Ammon's horn (tissue), 1 donor: ENCODE measurements around the gene EMC10.
A peak's percentile ranks its signal among the peaks of the same experiment; 100 is the strongest.
"Not testable (repeated sequence)": the region's sequence is repeated elsewhere in the genome, so short reads cannot be mapped to it uniquely, and the experiment has no call there.

Experiments used
- DNase-seq: peaks from one replicate; pipeline ENCODE4 v3.0.0-alpha.2; 2016; ENCODE audit warnings: low spot score

The EMC10 gene

DNA sequence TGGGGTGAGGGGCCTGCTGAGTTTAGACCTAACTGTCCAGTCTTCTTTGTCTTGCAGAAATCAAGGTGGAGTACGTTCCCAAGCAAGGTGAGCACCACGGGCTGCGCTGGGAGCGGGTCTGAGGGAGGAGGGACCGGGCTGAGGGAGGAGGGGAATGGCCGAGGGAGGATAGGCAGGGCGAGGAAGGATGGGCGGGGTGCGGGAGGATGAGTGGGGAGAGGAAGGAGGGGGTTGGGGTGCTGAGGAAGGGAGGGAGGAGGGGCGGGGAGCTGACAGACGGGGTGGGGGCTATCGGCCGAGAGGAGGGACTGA lies 25.1 kb upstream of the EMC10 start:
- DNase-seq = no peak

DNA sequence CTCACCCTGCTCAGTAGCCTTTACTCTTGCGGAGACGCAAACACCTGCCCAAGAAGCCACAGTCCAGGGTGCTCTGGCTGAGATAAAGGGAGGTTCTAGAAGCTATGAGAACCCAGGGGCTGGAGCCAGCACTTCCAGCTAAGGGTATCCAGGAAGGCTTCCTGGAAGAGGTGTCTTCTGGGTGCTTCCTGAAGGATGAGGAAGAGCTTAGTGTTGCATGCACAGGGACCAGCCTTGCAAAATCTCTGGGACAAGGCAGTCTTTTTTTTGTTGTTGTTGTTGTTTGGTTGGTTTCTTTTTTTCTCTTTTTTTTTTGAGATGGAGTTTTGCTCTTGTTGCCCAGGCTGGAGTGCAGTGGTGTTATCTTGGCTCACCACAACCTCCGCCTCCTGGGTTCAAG lies 23.1 kb upstream of the EMC10 start:
- no peak for DNase-seq

DNA sequence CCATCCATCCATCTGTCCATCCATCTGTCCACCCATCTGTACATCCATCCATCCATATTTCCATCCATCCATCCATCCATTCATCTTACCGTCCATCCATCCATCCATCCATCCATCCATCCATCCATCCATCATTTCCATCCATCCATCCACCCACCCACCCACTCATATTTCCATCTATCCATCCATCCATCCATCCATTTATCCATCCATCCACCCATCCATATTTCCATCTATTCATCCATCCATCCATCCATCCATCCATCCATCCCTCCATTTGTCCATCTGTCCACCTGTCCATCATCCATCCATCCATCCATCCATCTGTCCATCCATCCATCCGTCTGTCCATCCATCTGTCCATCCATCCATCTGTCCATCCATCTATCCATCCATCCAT lies 20.3 kb upstream of the EMC10 start:
- DNase-seq = no peak

DNA sequence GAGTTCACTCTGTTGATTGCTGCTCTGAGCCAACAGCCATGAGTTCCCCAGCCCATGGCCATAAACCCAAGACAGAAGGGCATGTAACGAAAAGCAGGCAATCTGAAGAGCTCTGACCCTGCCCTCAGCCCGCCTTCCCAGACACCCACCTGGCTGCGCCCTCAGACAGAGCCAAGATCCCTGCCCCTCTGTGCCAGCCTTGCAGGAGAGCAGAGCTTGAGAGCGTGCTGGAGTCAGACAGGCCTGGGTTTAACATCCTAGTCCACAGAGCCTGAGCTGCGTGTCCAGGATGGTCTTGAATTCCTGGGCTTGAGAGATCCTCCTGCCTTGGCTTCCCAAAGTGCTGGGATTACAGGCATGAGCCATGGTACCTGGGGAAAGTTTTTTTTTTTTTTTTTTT lies 19.0 kb upstream of the EMC10 start:
- DNase-seq = no peak

DNA sequence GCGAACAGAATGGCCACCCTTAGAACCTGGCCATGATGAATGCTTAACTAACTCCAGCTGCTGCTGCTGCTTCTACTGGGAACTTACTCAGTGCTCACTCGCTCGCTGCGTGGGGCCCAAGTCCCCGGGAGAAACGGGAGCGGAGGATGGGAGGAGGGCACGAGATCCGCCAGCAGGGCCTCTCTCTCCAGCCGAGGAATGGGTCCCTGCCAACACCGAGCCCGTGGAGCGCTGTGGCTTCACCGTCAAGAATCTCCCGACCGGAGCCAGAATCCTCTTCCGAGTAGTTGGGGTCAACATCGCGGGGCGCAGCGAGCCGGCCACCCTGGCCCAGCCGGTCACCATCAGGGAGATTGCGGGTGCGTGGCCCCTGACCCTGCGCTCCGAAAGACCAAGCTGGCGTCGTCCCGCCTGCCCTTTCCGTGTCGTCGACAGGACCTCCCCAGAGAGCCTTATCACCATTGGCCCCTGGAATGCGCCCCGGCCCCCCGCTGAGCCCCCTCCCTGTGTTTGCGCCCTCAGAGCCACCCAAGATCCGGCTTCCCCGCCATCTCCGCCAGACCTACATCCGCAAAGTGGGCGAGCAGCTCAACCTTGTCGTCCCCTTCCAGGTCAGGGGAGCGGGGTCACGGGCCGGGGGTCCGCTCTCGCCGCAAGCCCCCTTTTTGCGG lies 17.8 kb upstream of the EMC10 start:
- no peak for DNase-seq

DNA sequence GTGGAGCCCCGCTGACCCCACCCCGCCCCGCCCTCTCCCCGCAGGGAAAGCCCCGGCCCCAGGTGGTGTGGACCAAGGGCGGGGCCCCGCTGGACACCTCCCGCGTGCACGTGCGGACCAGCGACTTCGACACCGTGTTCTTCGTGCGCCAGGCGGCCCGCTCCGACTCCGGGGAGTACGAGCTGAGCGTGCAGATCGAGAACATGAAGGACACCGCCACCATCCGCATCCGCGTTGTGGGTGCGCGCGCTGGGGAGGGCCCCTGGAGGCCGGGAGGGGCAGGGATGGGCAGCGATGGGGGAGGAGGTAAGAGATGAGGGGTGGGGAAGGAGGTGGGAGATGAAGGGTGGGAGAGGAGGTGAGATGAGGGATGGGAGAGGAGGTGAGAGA lies 17.2 kb upstream of the EMC10 start:
- no peak for DNase-seq

DNA sequence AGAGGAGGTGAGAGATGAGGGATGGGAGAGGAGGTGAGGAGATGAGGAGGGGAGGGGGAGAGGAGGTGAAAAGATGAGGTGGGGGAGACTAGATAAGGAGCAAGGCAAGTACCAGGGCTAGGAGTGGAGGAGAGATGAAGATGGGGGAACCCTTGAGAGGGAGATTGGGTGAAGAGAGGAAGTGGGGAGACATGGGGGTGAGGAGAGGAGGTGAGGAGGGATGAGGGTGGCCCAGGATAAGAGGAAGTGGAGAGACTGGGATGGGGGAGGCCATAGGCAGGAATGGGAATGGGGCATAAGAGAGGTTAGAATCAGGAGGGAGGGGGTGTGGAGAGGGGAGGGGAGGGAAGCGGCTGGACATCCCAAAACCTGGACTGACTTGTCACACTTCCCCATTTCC lies 16.7 kb upstream of the EMC10 start:
- DNase-seq = no peak

DNA sequence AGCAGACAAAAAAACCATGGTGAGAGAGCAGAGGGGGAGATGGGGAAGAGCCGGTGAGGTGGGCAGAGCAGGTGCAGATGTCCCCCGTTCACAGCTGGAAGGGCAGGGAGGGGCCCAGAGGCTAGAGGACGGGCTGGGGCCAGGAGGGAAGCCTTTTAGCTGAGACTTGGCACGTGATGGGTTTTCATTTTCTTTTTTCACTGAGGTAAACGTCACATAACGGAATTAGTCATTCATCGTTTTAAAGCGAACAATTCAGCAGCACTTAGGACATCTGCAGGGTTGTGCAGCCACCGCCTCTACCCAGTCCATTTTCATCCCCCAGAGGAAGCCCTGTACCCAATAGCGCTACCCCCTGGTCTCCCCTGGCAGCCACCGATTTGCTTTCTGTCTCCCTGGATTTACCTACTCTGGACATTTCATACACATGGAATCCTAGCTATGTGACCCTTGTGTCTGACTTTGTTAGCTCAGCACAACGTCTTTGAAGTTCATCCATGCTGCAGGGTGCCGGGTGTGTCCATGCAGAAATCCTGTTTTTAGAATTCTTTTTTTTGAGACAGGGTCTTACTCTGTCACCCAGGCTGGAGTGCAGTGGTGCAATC lies 16.0 kb upstream of the EMC10 start:
- DNase-seq = no peak

DNA sequence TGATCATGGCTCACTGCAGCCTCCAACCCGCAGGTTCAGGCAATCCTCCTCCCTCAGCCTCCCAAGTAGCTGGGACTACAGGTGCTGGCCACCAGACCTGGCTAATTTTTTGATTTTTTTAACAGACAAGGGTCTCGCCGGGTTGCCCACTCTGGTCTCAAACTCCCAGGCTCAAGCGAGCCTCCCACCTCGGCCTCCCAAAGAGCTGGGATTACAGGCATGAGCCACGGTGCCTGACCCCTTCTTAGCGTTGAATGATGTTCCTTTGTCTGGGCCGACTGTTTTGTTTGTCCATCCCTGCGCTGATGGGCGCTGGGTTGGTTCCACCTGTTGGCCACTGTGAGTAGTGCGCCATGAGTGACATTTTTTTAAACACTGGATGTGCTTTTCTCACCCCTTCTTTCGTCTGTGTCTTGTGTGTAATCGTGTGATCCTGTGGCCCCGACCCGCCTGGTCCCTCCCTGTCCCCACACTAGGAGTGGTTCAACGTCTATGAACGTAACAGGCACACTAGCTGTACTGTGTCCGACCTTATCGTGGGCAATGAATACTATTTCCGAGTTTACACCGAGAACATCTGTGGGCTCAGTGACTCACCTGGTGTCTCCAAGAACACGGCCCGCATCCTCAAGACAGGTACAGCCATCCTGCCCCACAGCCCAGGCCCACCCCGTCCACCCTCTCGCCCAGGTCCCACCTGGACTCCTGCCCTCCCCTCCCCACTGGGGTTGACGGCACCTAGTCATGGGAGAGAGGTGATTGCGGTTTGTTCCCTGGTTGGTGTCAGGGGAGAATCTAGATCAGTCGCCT lies 15.0 kb upstream of the EMC10 start:
- DNase-seq = peak; percentile 78

DNA sequence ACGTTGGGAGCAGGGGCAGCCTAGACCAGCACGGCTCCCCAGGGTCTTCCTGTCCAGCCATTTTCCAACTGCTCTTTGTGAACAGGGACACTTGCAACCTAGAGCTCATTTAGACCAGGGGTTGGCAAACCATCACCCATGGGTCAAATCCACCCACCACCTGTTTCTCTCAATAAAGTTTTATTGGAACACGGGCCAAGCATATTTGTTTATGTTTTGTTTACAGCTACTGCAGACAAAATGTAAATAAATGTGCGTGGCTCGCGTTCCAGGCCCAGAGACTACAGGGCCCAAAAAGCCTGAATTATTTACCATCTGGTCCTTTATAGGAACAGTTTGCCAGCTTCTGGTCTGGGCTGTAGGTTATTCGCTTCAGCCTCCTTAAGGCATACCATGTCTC lies 13.3 kb upstream of the EMC10 start:
- no peak for DNase-seq

DNA sequence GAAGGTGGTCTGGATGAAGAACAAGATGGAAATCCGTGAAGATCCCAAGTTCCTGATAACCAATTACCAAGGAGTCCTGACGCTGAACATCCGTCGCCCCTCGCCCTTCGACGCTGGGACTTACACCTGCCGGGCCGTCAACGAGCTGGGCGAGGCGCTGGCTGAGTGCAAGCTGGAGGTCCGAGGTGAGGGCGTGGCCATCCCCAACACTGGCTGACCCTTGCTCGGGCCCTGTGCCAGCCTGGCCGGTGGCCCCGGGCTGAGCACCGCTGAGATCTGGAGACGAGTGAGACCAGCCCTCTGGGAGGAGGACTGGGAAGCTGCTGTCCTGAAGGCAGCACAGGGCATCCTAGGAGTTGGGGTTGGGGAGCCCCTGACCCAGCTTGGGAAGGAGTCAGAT lies 12.0 kb upstream of the EMC10 start:
- DNase-seq = no peak

DNA sequence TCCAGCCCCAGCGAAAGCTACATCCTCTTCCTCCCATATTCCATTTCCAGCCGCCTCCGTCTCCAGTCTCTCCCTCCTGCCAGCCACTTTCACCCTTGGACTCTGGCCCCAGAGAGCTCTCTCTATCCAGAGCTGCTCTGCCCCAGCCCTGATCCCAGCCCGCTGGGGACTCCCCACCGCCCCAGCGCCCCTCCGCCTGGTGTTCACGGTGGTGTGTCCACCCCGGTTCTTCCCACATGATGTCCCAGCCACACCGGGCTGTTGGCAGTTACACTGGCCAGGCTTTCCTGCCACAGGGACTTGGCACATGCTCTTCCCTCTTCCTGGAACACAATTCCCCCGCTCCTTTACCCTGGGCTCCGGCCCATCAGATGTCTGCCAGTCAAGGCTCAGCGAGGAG lies 11.3 kb upstream of the EMC10 start:
- no peak for DNase-seq

DNA sequence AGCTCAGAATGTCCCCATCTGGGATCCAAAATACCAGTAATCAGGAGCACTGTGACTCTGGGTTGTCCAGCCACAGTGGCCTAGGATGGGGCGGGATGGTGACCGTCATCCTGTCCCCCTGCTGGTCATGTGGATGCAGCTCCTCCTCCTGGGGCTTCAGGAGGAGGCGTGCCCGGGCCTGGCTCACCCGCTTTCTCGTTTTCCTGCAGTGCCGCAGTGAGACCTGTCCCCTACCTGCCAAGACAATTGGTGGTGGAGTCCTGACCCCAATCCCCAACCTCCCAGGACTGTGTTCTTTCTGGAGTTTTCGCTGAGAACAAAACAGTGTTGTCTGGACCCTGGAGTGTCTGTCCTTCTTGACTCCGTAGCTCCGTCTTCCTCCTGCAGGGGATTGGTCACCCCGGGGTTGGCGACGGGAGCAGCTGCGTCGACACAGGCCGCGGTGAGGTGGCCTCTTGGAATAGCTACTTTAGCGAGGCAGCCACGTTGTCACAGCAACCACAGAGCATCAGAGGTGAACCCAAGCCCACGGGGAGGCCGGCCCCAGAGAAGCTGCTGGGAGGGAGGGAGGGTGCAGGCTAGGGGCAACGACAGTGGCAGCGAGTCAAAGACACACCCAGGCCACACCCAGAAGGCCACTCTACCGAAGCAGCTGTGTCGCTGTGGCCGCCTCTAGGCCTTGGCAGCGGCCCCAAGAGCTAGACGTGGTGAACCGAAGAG lies 10.2 kb upstream of the EMC10 start:
- no peak for DNase-seq

DNA sequence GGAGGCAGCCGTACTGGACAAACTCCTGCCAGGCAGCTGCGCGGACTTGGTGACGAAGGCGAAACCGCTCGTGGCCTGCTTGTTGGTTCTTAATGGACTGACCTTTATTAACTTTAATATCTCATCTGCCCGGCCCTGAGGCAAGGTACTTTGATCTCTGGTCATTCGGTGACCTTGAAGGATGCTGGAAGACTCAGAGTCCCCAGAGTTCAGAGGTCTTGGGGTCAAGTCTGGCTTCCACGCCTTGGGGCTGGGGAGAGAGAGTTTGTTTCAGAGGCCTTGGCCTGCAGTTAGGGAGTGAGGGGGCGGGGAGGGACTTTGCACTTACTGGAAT lies 9.6 kb upstream of the EMC10 start:
- DNase-seq = no peak

DNA sequence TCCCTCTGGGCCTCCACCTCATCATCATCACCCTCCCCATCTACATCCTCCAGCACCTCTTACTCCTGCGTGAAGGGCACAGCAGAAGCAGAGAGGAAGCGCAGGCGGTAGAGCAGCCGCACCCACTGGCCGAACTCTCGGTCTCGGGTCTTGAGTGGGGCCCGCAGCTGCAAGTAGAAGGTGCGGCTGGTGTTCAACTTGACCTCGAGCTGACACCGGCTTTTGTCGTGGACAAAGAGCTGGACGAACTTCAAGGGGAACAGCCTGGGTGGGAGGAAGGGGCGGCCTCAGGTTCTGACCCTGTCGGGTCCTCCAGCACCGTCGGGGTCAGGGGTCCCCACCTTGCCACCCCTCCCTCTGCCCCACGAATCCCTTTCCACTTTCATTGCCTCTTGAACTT lies 8.7 kb upstream of the EMC10 start:
- no peak for DNase-seq

DNA sequence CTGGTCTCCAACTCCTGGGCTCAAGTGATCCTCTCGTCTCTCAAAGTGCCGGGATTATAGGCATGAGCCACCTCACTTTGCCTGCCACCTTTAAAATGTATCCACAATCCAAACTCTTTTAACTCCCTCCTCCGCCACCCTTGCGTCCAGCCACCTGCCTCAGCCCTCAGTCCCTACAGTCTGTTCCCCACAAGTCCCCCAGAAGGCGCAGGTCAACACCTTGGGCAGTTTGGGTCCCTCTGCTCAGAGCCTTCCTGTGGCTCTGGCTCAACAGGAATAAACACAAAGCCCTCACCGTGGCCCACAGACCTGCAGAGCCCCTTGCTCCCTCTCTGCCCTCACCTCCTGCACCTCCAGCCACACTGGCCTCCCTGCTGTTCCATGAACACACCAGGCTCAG lies 7.5 kb upstream of the EMC10 start:
- DNase-seq = no peak

DNA sequence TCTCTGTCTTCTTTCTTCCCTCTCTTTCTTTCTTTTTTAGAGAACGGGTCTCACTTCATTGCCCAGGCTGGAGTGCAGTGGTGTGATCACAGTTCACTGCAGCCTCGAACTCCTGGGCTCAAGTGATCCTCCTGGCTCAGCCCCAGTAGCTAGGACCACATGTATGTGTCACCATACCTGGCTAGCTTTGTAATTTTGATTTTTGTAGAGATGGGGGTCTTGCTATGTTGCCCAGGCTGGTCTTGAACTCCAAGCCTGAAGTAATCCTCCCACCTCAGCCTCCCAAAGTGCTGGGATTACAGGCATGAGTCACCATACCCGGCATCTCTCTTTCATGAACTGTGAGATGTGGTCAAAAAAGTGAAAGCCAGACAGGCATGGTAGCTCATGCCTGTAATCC lies 3.0 kb upstream of the EMC10 start:
- not testable (repeated sequence) for DNase-seq

DNA sequence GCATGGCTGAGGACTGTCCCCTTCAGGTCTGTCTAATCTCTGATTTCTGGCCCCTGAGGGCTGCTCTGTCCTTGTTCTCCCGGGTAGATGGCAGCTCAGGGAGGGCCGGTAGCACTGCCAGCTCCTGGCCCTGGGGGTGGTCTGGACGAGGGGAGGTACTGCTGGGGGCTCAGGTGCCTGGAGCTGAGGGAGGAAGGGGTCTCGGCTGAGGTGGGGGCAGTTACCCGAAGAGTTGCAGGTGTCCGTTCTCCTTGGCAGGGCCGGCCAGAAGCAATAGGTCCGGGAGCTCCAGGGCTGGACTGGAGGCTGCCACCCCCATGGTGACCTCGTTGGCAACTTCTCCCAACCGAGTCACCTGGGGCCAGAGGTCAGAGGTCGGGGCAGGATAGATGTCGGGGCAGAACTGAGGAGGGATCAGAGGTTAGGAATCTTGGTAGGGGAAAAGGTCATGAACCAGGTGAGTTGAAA lies 1.2 kb upstream of the EMC10 start:
- DNase-seq = no peak

DNA sequence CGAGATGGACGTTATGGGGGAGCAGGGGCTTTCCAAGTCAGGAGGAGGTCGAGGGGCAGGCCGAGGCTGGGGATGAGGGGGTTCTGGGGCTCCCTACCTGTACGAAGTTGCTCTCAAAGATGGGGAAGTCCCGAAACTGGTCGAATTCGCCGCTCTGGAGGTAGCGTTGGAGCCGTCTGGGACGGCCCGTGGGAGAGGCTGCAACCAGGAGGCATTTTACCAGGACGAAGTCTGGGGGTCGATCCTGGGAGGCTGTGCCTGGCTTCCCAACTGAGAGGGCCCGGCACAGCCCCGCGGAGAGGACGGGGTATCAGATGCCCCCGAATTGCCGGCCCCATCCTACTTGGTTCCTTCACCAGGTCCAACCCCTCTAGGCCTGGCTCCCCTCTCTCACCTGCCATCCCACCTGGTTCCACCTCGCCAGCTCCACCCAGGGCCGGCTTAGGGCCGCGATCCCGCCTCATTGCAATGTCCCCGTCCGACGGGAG lies 527 bp upstream of the EMC10 start:
- DNase-seq = no peak

DNA sequence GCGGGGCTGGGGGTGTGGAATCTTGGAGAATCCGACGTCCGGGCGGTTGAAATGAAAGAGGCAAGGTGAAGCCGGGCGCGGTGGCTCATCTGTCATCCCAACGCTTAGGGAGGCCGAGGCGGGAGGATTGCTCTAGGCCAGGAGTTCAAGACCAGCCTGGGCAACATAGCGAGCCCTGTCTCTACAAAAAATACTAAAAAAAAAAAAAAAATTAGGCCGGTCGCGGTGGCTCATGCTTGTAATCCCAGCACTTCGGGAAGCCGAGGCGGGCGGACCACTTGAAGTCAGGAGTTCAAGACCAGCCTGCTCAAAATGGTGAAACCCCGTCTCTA lies 566 bp downstream of the EMC10 start:
- no peak for DNase-seq

DNA sequence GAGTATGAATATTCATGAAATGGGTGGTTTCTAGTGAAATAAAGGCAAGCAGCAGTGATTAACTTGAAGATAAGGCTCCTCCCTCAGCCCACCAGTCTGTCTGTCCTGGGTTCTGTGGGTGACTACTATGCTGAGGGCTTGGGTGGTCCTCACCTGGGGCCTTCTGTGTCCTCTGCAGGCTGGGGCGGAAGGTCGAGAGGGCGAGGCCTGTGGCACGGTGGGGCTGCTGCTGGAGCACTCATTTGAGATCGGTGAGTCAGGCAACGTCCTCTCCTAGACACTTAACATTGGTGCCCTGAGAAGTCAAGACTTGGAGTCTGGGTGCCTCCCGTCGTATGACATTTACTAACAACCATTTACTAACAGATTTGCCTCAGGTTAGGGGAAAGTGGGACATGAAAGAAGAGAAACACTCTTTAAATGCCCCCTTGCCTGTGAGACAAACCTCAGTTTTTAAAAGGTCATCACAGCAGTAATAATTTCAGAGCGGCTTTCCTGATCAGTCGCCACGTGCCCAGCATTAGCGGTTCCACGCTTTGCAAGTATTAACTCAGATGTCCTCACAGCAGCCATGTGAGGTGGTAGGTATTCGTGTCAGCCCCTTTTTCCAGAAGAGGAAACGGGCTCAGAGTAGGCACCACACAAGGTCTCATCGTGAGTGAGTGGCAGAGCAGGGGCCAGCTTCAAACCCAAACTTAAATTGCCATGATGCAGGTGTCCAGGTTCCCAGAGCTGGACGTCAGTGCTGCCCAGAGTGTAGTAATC lies 1.6 kb downstream of the EMC10 start:
- no peak for DNase-seq
